Central memory CD8-positive, alpha-beta T cell (primary cell): ENCODE data around the gene TREML2.

Experiments
- ATAC-seq: fragments of 150-1000 bp; cut with Tn5 transposase; replicated peaks from 2 replicates; pipeline ENCODE4 v1.10.0; 2022; ENCODE audit warnings: mild to moderate bottlenecking, moderate FRiP score, moderate number of reproducible peaks; ENCODE audit not compliant: poor library complexity, severe bottlenecking; ENCODE audit errors: extremely low read depth
- DNase-seq, 2 donors: peaks; one replicate each; pipeline ENCODE4 v3.0.0; 2021; ENCODE audit warnings: low spot score in 2 of 2
- H3K27ac Mint-ChIP-seq: one replicate; pipeline ENCODE4 v1.8.0; 2022; ENCODE audit warnings: low read depth, mild to moderate bottlenecking, moderate library complexity, mixed read lengths
- H3K27me3 Mint-ChIP-seq: one replicate; pipeline ENCODE4 v1.8.0; 2022; ENCODE audit warnings: mixed read lengths
- H3K36me3 Mint-ChIP-seq: one replicate; pipeline ENCODE4 v1.8.0; 2022; ENCODE audit warnings: mild to moderate bottlenecking, moderate library complexity, mixed read lengths; ENCODE audit not compliant: insufficient read depth
- H3K4me1 Mint-ChIP-seq: one replicate; pipeline ENCODE4 v1.8.0; 2022; ENCODE audit warnings: mixed read lengths
- H3K4me3 Mint-ChIP-seq: one replicate; pipeline ENCODE4 v1.8.0; 2022; ENCODE audit warnings: mild to moderate bottlenecking, moderate library complexity, mixed read lengths
- H3K9me3 Mint-ChIP-seq: one replicate; pipeline ENCODE4 v1.8.0; 2022; ENCODE audit warnings: mixed read lengths

TREML2 gene

GRCh38 chr6:41150671-41151070, 50.3 kb downstream of the TREML2 start:
- H3K27ac Mint-ChIP-seq, result no peak overlapping the region
- no peaks in the 10 kb centered on the region for H3K9me3 Mint-ChIP-seq
- no peak overlapping the region for H3K4me3 Mint-ChIP-seq
- H3K4me1 Mint-ChIP-seq, result peaks cover 7% of the 10 kb centered on the region
- H3K27me3 Mint-ChIP-seq, result no peaks in the 10 kb centered on the region
- ATAC-seq, result no peak
- H3K36me3 Mint-ChIP-seq, result no peaks in the 10 kb centered on the region
- no peak for DNase-seq

GRCh38 chr6:41147917-41148316, 53.0 kb downstream of the TREML2 start:
- peaks cover 7% of the 10 kb centered on the region for H3K4me1 Mint-ChIP-seq
- H3K9me3 Mint-ChIP-seq, result no peaks in the 10 kb centered on the region
- ATAC-seq (no peak), DNase-seq (no peak)
- no peaks in the 10 kb centered on the region for H3K36me3 Mint-ChIP-seq
- H3K4me3 Mint-ChIP-seq, result no peak overlapping the region
- H3K27me3 Mint-ChIP-seq, result no peaks in the 10 kb centered on the region
- no peak overlapping the region for H3K27ac Mint-ChIP-seq
